ENCODE measurements around the gene SIL1. TPM values are rescaled to one million over a fixed set of nuclear protein-coding genes. Genes with fewer than 3 reads are reported as not detected.

The SIL1 gene
- total RNA-seq, 1 donor from 2014 or later, result 41.6 TPM

GRCh38 chr5:138960145-138960692 is 237.9 kb downstream of the SIL1 start:
- H4K20me1 ChIP-seq (ENCODE audit: insufficient read depth, low read length), result no peaks in the 10 kb centered on the region
- Mint-ChIP-seq H3K9me3 (ENCODE audit: unreplicated experiment) (no peaks in the 10 kb centered on the region), H3K36me3 (ENCODE audit: low read depth, unreplicated experiment) (peaks cover 3% of the 10 kb centered on the region), H3K27ac (ENCODE audit: unreplicated experiment) (no peak overlapping the region), H3K4me3 (ENCODE audit: unreplicated experiment) (no peak overlapping the region), H3K27me3 (ENCODE audit: low read depth, unreplicated experiment) (no peaks in the 10 kb centered on the region), H3K4me1 (ENCODE audit: low read depth, unreplicated experiment) (peaks cover 44% of the 10 kb centered on the region)
- TF ChIP-seq CTCF (IDR thresholded peaks at IDR 0.05; ENCODE audit: insufficient read depth, low read depth, low read length) (no peak), EZH2 (IDR thresholded peaks at IDR 0.05; ENCODE audit: insufficient read depth, low read length) (no peak)
- H3K27me3 ChIP-seq (ENCODE audit: insufficient read depth, low read length), result no peaks in the 10 kb centered on the region
- DNase-seq (ENCODE audit: low read depth), result no peak
- H3K9me3 ChIP-seq (ENCODE audit: insufficient read depth, low read depth, low read length), result no peaks in the 10 kb centered on the region
- no peaks in the 10 kb centered on the region for H3K4me1 ChIP-seq (ENCODE audit: insufficient read depth, low read length)
- H3K79me2 ChIP-seq (ENCODE audit: insufficient read depth, low read length), result no peaks in the 10 kb centered on the region
- no peak overlapping the region for H3K4me2 ChIP-seq (ENCODE audit: low read length)
- no peak overlapping the region for H2AFZ ChIP-seq (ENCODE audit: low read depth, low read length)
- H3K36me3 ChIP-seq (ENCODE audit: insufficient read depth, low read length), result no peaks in the 10 kb centered on the region
- no peak overlapping the region for H3K4me3 ChIP-seq (ENCODE audit: insufficient read depth, low read depth, low read length)
- FAIRE-seq, result no peak
- no peak overlapping the region for H3K27ac ChIP-seq (ENCODE audit: low read depth, low read length)
- no peak overlapping the region for H3K9ac ChIP-seq (ENCODE audit: low read length)

DNA sequence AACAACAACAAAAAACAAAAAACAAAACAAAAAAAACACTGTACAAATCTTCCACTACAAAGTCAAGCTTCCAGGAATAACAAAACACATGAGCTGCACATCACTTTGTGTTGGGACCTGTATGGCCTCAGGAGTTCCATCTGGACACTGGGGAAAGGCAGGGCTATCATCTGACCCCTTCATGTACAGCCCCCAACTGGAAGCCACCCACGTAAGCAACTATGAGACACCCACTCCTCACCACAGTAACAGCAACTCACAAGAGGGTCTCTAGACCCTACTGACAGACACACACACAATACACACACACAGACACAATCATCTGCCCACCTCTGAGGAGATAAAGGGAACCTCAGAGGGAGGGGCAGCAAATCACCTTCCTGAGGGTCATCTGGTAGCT is 241.4 kb downstream of the SIL1 start:
- H2AFZ ChIP-seq (ENCODE audit: low read depth, low read length), result no peak overlapping the region
- Mint-ChIP-seq H3K4me1 (ENCODE audit: low read depth, unreplicated experiment) (peaks cover 44% of the 10 kb centered on the region), H3K27ac (ENCODE audit: unreplicated experiment) (no peak overlapping the region), H3K27me3 (ENCODE audit: low read depth, unreplicated experiment) (peaks cover 3% of the 10 kb centered on the region), H3K4me3 (ENCODE audit: unreplicated experiment) (no peak overlapping the region), H3K9me3 (ENCODE audit: unreplicated experiment) (no peaks in the 10 kb centered on the region), H3K36me3 (ENCODE audit: low read depth, unreplicated experiment) (peaks cover 5% of the 10 kb centered on the region)
- no peaks in the 10 kb centered on the region for H3K9me3 ChIP-seq (ENCODE audit: insufficient read depth, low read depth, low read length)
- no peaks in the 10 kb centered on the region for H3K36me3 ChIP-seq (ENCODE audit: insufficient read depth, low read length)
- TF ChIP-seq EZH2 (IDR thresholded peaks at IDR 0.05; ENCODE audit: insufficient read depth, low read length), result no peak
- no peak for TF ChIP-seq CTCF (IDR thresholded peaks at IDR 0.05; ENCODE audit: insufficient read depth, low read depth, low read length)
- no peaks in the 10 kb centered on the region for H3K27me3 ChIP-seq (ENCODE audit: insufficient read depth, low read length)
- H3K4me2 ChIP-seq (ENCODE audit: low read length), result no peak overlapping the region
- H3K4me3 ChIP-seq (ENCODE audit: insufficient read depth, low read depth, low read length), result no peak overlapping the region
- H3K9ac ChIP-seq (ENCODE audit: low read length), result no peak overlapping the region
- FAIRE-seq (no peak), DNase-seq (ENCODE audit: low read depth) (no peak)
- peaks cover 8% of the 10 kb centered on the region for H4K20me1 ChIP-seq (ENCODE audit: insufficient read depth, low read length)
- H3K27ac ChIP-seq (ENCODE audit: low read depth, low read length), result no peak overlapping the region
- H3K4me1 ChIP-seq (ENCODE audit: insufficient read depth, low read length), result peaks cover 12% of the 10 kb centered on the region
- no peaks in the 10 kb centered on the region for H3K79me2 ChIP-seq (ENCODE audit: insufficient read depth, low read length)

DNA sequence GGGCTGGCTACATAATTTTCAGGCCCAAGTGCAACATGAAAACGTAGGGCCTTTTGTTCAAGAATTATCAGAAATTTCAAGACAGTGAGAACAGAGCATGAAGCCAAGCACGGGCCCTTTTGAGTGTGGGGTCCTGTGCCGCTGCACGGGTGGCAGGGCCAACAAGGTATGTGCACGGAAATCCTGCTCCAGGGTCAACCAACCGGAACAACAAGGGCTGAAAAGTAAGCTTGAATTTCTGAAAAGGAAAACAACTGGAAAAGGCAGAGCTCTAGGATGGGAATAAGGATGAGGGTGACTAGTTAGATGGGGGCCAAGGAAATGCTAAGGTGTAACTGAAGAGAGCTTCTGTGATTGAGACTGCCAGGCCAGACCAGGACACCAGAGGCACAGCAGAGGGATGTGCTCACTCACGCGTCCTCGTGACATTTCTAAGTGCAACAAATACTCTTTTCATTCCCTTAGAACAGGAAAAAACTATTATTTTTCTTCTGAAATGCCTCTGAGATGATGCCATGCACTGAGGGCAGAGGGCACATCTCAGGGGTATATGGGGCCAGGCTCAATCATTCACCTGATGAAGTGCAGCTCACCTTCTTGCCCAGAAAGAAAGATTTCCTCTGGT is 242.4 kb downstream of the SIL1 start:
- TF ChIP-seq CTCF (IDR thresholded peaks at IDR 0.05; ENCODE audit: insufficient read depth, low read depth, low read length) (no peak), EZH2 (IDR thresholded peaks at IDR 0.05; ENCODE audit: insufficient read depth, low read length) (no peak)
- H3K4me3 Mint-ChIP-seq (ENCODE audit: unreplicated experiment), result no peak overlapping the region
- H3K27ac Mint-ChIP-seq (ENCODE audit: unreplicated experiment), result no peak overlapping the region
- peaks cover 33% of the 10 kb centered on the region for H3K4me1 Mint-ChIP-seq (ENCODE audit: low read depth, unreplicated experiment)
- peaks cover 5% of the 10 kb centered on the region for H3K27me3 Mint-ChIP-seq (ENCODE audit: low read depth, unreplicated experiment)
- Histone ChIP-seq H3K36me3 (ENCODE audit: insufficient read depth, low read length) (no peaks in the 10 kb centered on the region), H4K20me1 (ENCODE audit: insufficient read depth, low read length) (peaks cover 8% of the 10 kb centered on the region), H3K27ac (ENCODE audit: low read depth, low read length) (no peak overlapping the region), H2AFZ (ENCODE audit: low read depth, low read length) (no peak overlapping the region), H3K9me3 (ENCODE audit: insufficient read depth, low read depth, low read length) (no peaks in the 10 kb centered on the region), H3K4me3 (ENCODE audit: insufficient read depth, low read depth, low read length) (no peak overlapping the region), H3K4me1 (ENCODE audit: insufficient read depth, low read length) (peaks cover 12% of the 10 kb centered on the region), H3K9ac (ENCODE audit: low read length) (no peak overlapping the region), H3K27me3 (ENCODE audit: insufficient read depth, low read length) (no peaks in the 10 kb centered on the region), H3K4me2 (ENCODE audit: low read length) (no peak overlapping the region), H3K79me2 (ENCODE audit: insufficient read depth, low read length) (no peaks in the 10 kb centered on the region)
- DNase-seq (ENCODE audit: low read depth), result no peak
- no peak for FAIRE-seq
- H3K36me3 Mint-ChIP-seq (ENCODE audit: low read depth, unreplicated experiment), result peaks cover 7% of the 10 kb centered on the region
- no peaks in the 10 kb centered on the region for H3K9me3 Mint-ChIP-seq (ENCODE audit: unreplicated experiment)
